K562 (cell line): ENCODE measurements around the gene TMEM107. TPM values are rescaled to one million over a fixed set of nuclear protein-coding genes. Genes with fewer than 3 reads are reported as not detected.
A peak's percentile ranks its signal among the peaks of the same experiment; 100 is the strongest.

Experiments used
- CBX5 ChIP-seq: IDR thresholded peaks from 2 replicates; pipeline ENCODE4 v1.6.1; 2014; ENCODE audit warnings: low read depth, borderline replicate concordance
- CHD4 ChIP-seq: fragments of 200-600 bp; sonication (generic); IDR thresholded peaks from 3 replicates; pipeline ENCODE4 v1.6.1; 2012; ENCODE audit warnings: low read depth, mild to moderate bottlenecking, mixed read lengths, low read length, inconsistent platforms; ENCODE audit not compliant: insufficient read depth, insufficient replicate concordance, poor library complexity, severe bottlenecking
- EWSR1 ChIP-seq: fragments of 450-650 bp; IDR thresholded peaks from 2 replicates; pipeline ENCODE4 v1.6.1; 2018; ENCODE audit warnings: borderline replicate concordance, mild to moderate bottlenecking, low read depth, moderate library complexity; ENCODE audit not compliant: partially characterized antibody
- GTF2A2 ChIP-seq: IDR thresholded peaks from 2 replicates; pipeline ENCODE4 v1.6.1; 2016; ENCODE audit warnings: mild to moderate bottlenecking, missing genetic modification characterization, missing compliant biosample characterization
- HDGF ChIP-seq: fragments of 450-650 bp; IDR thresholded peaks from 2 replicates; pipeline ENCODE4 v1.6.1; 2016
- MAZ ChIP-seq, 2 experiments: fragments of 450-650 bp in 1 of 2; sonication (generic) in 1 of 2; formaldehyde crosslinking; IDR thresholded peaks in 1 of 2; conservative IDR thresholded peaks in 1 of 2; 2 replicates each; pipeline versions ENCODE4 v1.4.0 to v1.5.0; 2020; ENCODE audit warnings: mild to moderate bottlenecking in 1 of 2, missing genetic modification reagents in 1 of 2
- NCOR1 ChIP-seq: fragments of 450-650 bp; IDR thresholded peaks from 2 replicates; pipeline ENCODE4 v1.6.1; 2016; ENCODE audit warnings: mild to moderate bottlenecking, moderate library complexity
- RBM22 ChIP-seq: fragments of 200-400 bp; formaldehyde crosslinking; IDR thresholded peaks from 2 replicates; pipeline ENCODE4 v1.6.1; 2018; ENCODE audit warnings: low read length, low read depth; ENCODE audit not compliant: poor library complexity, severe bottlenecking
- SAFB2 ChIP-seq: fragments of 200-400 bp; formaldehyde crosslinking; IDR thresholded peaks from 2 replicates; pipeline ENCODE4 v1.6.1; 2018; ENCODE audit warnings: borderline replicate concordance, low read length, low read depth, moderate library complexity; ENCODE audit not compliant: severe bottlenecking
- SMAD3 ChIP-seq: fragments of 450-650 bp; formaldehyde crosslinking; conservative IDR thresholded peaks from 2 replicates; pipeline ENCODE4 v1.4.0; 2020; ENCODE audit warnings: mild to moderate bottlenecking
- TAF7 ChIP-seq: fragments of 450-650 bp; IDR thresholded peaks from 2 replicates; pipeline ENCODE4 v1.6.1; 2016; ENCODE audit warnings: missing genetic modification characterization, missing compliant biosample characterization
- ZZZ3 ChIP-seq: fragments of 450-650 bp; IDR thresholded peaks from 2 replicates; pipeline ENCODE4 v1.6.1; 2016; ENCODE audit warnings: antibody characterized with exemption, mild to moderate bottlenecking, moderate library complexity
- polyA plus RNA-seq, 8 experiments: library from polyadenylated mRNA; depleted of rRNA in 4 of 8; stranded (reverse) in 5 of 8; unstranded in 3 of 8; fragments of >200 nt; fragmentation: Nextera tagmentation in 2 of 8; fragmentation: Illumina TruSeq in 1 of 8; extraction: Ambion mirVana in 2 of 8; extraction: Trizol in 1 of 8; gene quantifications; 2 replicates each; pipeline versions ENCODE4 v1.2.1 to v1.2.3, GENCODE V29; 2011 to 2014; ENCODE audit warnings: inconsistent platforms in 1 of 8, missing spikeins in 1 of 8
- total RNA-seq, 7 experiments: library from RNA; depleted of rRNA in 6 of 7; stranded (reverse); fragments of >200 nt in 6 of 7; fragmentation: Illumina TruSeq in 2 of 7; extraction: Trizol in 2 of 7; gene quantifications; 2 replicates each; pipeline versions ENCODE4 v1.2.1 to v1.2.3, GENCODE V29; 2011 to 2021; ENCODE audit warnings: low replicate concordance in 1 of 7
- TF ChIP-seq, protein P1 (sequence below): fragments of 250-450 bp; sonication (Bioruptor Pico); IDR thresholded peaks from 2 replicates; pipeline ENCODE4 v1.5.0; 2020; ENCODE audit warnings: mild to moderate bottlenecking
- TF ChIP-seq, protein P2 (sequence below): fragments of 450-650 bp; formaldehyde crosslinking; IDR thresholded peaks from 2 replicates; pipeline ENCODE4 v1.4.0; 2020; ENCODE audit warnings: mild to moderate bottlenecking
- TF ChIP-seq, protein P3 (sequence below): sonication (generic); formaldehyde crosslinking; IDR thresholded peaks from 2 replicates; pipeline ENCODE4 v1.8.1; 2022; ENCODE audit warnings: missing genetic modification reagents
- TF ChIP-seq, protein P4 (sequence below): sonication (generic); formaldehyde crosslinking; IDR thresholded peaks from 2 replicates; pipeline ENCODE4 v1.8.0; 2023; ENCODE audit warnings: missing genetic modification reagents, mild to moderate bottlenecking, borderline replicate concordance

TMEM107 gene
- total and polyA plus RNA-seq, 9 of the 15 experiments (the other 6 are each of a cell fraction or from before 2014, with no cell fraction given), result 7.1 to 26.2 (median 16.9) TPM

DNA sequence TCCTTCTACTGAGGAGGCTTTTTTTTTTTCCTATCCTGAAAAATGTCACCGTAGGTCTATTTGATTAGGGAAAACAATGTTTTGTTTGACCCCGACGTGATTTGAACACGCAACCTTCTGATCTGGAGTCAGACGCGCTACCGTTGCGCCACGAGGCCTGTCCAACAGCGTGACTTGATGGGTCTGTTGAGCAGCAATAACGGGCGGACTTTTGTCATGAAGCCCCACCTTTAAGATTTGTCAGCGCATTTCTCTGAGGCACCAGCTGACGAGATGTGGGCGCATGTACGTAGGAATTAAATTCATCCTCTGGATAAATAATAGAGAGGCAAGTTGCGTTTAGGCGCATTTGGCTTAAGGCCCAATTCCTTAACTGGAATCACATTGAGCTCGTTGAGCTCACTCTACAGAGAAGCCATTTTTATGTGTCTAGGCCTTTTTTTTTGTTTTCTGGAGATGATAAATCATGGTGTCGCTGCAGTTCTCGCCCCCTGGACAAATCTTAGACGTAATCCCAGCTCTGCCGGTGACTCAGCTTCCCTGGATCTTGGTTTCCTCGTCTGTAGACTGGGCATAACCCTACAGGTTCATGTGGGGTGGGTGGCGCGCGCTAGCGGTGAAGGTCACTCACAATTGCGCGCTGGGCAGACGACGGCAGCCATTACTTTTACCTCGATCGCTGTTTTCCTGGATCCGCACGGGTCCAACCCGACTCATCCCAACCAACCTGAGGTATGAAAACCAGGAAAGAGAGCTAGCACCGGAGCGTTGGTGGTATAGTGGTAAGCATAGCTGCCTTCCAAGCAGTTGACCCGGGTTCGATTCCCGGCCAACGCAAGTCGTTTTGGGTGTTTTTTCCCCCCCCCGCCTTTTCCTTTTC, 44.8 kb upstream of the TMEM107 start (continued):
- TF ChIP-seq, protein P1, sequence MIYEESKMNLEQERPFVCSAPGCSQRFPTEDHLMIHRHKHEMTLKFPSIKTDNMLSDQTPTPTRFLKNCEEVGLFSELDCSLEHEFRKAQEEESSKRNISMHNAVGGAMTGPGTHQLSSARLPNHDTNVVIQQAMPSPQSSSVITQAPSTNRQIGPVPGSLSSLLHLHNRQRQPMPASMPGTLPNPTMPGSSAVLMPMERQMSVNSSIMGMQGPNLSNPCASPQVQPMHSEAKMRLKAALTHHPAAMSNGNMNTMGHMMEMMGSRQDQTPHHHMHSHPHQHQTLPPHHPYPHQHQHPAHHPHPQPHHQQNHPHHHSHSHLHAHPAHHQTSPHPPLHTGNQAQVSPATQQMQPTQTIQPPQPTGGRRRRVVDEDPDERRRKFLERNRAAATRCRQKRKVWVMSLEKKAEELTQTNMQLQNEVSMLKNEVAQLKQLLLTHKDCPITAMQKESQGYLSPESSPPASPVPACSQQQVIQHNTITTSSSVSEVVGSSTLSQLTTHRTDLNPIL (CRISPR knock-in tag), result no peak
- TF ChIP-seq EWSR1, result no peak
- TF ChIP-seq, protein P2, sequence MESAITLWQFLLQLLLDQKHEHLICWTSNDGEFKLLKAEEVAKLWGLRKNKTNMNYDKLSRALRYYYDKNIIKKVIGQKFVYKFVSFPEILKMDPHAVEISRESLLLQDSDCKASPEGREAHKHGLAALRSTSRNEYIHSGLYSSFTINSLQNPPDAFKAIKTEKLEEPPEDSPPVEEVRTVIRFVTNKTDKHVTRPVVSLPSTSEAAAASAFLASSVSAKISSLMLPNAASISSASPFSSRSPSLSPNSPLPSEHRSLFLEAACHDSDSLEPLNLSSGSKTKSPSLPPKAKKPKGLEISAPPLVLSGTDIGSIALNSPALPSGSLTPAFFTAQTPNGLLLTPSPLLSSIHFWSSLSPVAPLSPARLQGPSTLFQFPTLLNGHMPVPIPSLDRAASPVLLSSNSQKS, result no peak
- TF ChIP-seq, protein P3, sequence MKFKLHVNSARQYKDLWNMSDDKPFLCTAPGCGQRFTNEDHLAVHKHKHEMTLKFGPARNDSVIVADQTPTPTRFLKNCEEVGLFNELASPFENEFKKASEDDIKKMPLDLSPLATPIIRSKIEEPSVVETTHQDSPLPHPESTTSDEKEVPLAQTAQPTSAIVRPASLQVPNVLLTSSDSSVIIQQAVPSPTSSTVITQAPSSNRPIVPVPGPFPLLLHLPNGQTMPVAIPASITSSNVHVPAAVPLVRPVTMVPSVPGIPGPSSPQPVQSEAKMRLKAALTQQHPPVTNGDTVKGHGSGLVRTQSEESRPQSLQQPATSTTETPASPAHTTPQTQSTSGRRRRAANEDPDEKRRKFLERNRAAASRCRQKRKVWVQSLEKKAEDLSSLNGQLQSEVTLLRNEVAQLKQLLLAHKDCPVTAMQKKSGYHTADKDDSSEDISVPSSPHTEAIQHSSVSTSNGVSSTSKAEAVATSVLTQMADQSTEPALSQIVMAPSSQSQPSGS, result no peak
- no peak; a peak in 1 of 4 replicates for TF ChIP-seq MAZ (CRISPR knock-in tag; conservative IDR thresholded peaks at IDR 0.05 in 1 of 2, IDR thresholded peaks at IDR 0.05 in 1 of 2)
- TF ChIP-seq SMAD3, result no peak
- TF ChIP-seq NCOR1, result 0 out of 2 replicates have a peak, but pooled peaks have one; percentile 6
- no peak for TF ChIP-seq SAFB2
- no peak for TF ChIP-seq ZZZ3
- TF ChIP-seq CBX5, result no peak
- TF ChIP-seq GTF2A2 (tag), result no peak
- TF ChIP-seq RBM22, result peak; percentile 43
- no peak for TF ChIP-seq HDGF
- TF ChIP-seq CHD4, result no peak
- TF ChIP-seq TAF7 (tag), result peak; percentile 75
- TF ChIP-seq, protein P4, sequence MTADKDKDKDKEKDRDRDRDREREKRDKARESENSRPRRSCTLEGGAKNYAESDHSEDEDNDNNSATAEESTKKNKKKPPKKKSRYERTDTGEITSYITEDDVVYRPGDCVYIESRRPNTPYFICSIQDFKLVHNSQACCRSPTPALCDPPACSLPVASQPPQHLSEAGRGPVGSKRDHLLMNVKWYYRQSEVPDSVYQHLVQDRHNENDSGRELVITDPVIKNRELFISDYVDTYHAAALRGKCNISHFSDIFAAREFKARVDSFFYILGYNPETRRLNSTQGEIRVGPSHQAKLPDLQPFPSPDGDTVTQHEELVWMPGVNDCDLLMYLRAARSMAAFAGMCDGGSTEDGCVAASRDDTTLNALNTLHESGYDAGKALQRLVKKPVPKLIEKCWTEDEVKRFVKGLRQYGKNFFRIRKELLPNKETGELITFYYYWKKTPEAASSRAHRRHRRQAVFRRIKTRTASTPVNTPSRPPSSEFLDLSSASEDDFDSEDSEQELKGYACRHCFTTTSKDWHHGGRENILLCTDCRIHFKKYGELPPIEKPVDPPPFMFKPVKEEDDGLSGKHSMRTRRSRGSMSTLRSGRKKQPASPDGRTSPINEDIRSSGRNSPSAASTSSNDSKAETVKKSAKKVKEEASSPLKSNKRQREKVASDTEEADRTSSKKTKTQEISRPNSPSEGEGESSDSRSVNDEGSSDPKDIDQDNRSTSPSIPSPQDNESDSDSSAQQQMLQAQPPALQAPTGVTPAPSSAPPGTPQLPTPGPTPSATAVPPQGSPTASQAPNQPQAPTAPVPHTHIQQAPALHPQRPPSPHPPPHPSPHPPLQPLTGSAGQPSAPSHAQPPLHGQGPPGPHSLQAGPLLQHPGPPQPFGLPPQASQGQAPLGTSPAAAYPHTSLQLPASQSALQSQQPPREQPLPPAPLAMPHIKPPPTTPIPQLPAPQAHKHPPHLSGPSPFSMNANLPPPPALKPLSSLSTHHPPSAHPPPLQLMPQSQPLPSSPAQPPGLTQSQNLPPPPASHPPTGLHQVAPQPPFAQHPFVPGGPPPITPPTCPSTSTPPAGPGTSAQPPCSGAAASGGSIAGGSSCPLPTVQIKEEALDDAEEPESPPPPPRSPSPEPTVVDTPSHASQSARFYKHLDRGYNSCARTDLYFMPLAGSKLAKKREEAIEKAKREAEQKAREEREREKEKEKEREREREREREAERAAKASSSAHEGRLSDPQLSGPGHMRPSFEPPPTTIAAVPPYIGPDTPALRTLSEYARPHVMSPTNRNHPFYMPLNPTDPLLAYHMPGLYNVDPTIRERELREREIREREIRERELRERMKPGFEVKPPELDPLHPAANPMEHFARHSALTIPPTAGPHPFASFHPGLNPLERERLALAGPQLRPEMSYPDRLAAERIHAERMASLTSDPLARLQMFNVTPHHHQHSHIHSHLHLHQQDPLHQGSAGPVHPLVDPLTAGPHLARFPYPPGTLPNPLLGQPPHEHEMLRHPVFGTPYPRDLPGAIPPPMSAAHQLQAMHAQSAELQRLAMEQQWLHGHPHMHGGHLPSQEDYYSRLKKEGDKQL (CRISPR knock-in tag), result no peak
